ENCODE data around the gene RXRA. TPM values are rescaled to one million over a fixed set of nuclear protein-coding genes. Genes with fewer than 3 reads are reported as not detected.

RXRA gene
- total RNA-seq, 1 donor = 11.2 TPM

GRCh38 chr9:134290603-134291451 is 35.4 kb upstream of the RXRA start:
- no peaks in the 10 kb centered on the region for H3K9me3 ChIP-seq (ENCODE audit: low read depth, low read length)
- H3K4me1 ChIP-seq (ENCODE audit: insufficient read depth, low read length) = no peaks in the 10 kb centered on the region
- H3K27me3 ChIP-seq (ENCODE audit: insufficient read depth, low read length) = no peaks in the 10 kb centered on the region
- no peak overlapping the region for H3K4me3 ChIP-seq (ENCODE audit: low read length)

GRCh38 chr9:134291452-134291881 is 34.8 kb upstream of the RXRA start:
- no peaks in the 10 kb centered on the region for H3K9me3 ChIP-seq (ENCODE audit: low read depth, low read length)
- H3K4me1 ChIP-seq (ENCODE audit: insufficient read depth, low read length) = no peaks in the 10 kb centered on the region
- H3K27me3 ChIP-seq (ENCODE audit: insufficient read depth, low read length) = no peaks in the 10 kb centered on the region
- no peak overlapping the region for H3K4me3 ChIP-seq (ENCODE audit: low read length)

DNA sequence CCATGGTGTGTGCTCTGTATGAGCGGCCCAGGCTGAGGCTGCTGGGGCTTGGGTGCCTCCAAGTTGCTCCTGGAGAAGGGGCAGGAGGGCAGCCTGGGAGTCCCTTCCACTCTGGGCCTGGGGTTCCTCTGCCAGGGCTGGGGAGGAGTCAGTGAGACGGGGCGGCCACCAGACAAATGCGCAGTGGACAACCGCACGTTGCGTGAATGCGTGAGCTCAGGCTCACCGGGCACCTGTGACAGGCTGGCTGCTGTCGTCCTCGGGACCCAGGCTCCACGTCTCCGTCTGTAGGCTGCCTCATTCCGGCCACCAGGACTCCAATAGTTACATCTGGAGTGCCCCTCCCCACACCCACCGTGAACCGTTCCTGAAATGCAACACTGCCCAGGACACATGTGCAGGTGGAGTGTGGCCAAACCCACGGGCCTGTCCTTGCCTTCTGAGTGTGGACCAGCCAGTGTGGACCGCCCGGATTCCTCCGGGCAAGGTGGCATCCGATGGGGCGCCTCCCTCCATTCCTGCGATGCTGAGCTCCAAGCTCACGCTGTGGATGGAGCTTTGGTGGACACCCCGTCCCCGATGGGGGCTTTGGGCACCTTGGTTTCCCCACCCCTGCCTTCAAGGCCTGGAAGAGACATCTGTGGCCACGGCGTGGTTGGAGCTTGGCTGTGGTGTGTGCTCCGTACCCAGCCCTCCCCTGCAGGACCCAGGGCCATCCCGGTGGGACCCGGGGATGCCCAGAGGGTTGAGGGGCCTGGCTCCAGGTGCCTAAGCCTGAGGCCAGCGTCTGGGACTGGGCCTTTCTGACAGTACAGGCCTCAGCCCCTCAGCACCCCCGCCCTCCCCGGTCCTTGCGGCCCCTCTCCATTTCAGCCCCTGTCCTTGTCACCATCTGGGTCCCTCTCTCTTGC is 34.0 kb upstream of the RXRA start:
- Histone ChIP-seq H3K4me1 (ENCODE audit: insufficient read depth, low read length) (no peaks in the 10 kb centered on the region), H3K9me3 (ENCODE audit: low read depth, low read length) (no peaks in the 10 kb centered on the region), H3K27me3 (ENCODE audit: insufficient read depth, low read length) (no peaks in the 10 kb centered on the region), H3K4me3 (ENCODE audit: low read length) (no peak overlapping the region)

DNA sequence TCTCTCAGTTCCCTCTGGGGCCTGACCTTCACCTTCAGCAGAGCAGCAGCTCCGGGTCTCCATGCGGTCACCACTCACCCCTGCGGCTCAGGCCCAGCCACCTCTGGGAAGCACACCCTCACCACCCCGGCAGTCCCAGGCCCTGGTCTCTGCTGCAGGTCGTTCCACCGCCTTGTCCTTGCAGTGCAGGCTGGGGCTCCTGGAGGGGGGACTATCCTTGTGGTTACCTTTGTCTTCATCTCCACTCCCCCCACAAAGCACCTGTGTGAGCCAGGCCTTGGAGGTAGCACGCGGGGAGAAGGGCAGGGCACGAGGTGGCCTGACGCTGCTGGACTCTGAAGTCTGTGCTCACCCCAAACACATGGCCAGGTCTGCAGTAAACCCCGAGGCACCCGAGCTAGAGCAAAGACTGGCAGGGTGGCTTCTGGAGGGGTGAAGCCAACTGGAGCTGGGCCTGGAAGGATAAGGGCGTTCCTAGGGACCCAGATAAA is 33.2 kb upstream of the RXRA start:
- Histone ChIP-seq H3K4me3 (ENCODE audit: low read length) (no peak overlapping the region), H3K4me1 (ENCODE audit: insufficient read depth, low read length) (no peaks in the 10 kb centered on the region), H3K9me3 (ENCODE audit: low read depth, low read length) (no peaks in the 10 kb centered on the region), H3K27me3 (ENCODE audit: insufficient read depth, low read length) (no peaks in the 10 kb centered on the region)

- Histone ChIP-seq H3K4me1 (ENCODE audit: insufficient read depth, low read length) (no peaks in the 10 kb centered on the region), H3K4me3 (ENCODE audit: low read length) (no peak overlapping the region), H3K27me3 (ENCODE audit: insufficient read depth, low read length) (no peaks in the 10 kb centered on the region), H3K9me3 (ENCODE audit: low read depth, low read length) (no peaks in the 10 kb centered on the region)
Observed at GRCh38 chr9:134293611-134294152, 32.6 kb upstream of the RXRA start.

GRCh38 chr9:134294153-134295071 is 31.8 kb upstream of the RXRA start:
- no peaks in the 10 kb centered on the region for H3K9me3 ChIP-seq (ENCODE audit: low read depth, low read length)
- H3K4me3 ChIP-seq (ENCODE audit: low read length) = no peak overlapping the region
- no peaks in the 10 kb centered on the region for H3K4me1 ChIP-seq (ENCODE audit: insufficient read depth, low read length)
- no peaks in the 10 kb centered on the region for H3K27me3 ChIP-seq (ENCODE audit: insufficient read depth, low read length)

GRCh38 chr9:134295101-134295745 is 31.0 kb upstream of the RXRA start:
- H3K4me1 ChIP-seq (ENCODE audit: insufficient read depth, low read length) = no peaks in the 10 kb centered on the region
- H3K4me3 ChIP-seq (ENCODE audit: low read length) = no peak overlapping the region
- H3K9me3 ChIP-seq (ENCODE audit: low read depth, low read length) = no peaks in the 10 kb centered on the region
- no peaks in the 10 kb centered on the region for H3K27me3 ChIP-seq (ENCODE audit: insufficient read depth, low read length)

- H3K9me3 ChIP-seq (ENCODE audit: low read depth, low read length) = no peaks in the 10 kb centered on the region
- no peaks in the 10 kb centered on the region for H3K27me3 ChIP-seq (ENCODE audit: insufficient read depth, low read length)
- no peaks in the 10 kb centered on the region for H3K4me1 ChIP-seq (ENCODE audit: insufficient read depth, low read length)
- H3K4me3 ChIP-seq (ENCODE audit: low read length) = no peak overlapping the region
Observed at GRCh38 chr9:134295746-134296250, 30.5 kb upstream of the RXRA start.

DNA sequence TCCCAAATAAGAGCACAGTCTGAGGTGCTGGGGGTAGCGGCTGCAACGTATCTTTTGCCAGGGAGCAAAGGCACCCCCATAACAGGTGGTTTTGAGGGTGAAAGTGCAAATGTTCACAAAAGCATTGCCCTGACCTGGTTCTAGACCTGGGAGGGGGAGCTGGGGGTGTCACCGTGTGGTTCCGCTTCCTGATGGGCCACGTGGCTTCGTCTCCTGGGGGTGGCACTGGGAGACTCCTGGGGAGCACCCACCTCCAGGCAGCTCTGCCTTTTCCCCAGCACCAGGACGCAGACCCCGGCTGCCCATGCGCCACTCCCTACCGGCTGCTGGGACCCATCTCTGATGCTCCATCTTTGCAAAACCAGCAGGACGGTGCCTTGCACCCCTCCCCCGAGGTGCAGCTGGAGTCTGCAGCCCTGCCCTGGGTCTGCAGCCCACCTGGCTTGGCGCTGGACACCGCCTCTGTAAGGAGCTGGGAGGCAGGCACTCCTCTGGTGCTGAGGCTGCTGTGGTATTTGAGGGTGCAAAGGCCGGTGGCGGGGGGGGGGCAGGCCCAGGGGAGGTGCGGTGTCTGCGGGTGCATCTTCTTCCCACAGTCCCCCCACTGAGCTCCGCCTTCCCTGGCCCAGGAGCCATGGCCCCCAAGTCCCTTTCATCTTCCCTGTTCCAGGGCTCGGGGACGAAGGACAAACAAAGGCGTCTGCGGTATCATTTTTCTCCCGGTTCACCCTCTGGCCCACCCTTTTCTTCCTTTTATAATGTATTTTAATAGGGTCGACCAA is 29.8 kb upstream of the RXRA start:
- Histone ChIP-seq H3K9me3 (ENCODE audit: low read depth, low read length) (no peaks in the 10 kb centered on the region), H3K4me1 (ENCODE audit: insufficient read depth, low read length) (no peaks in the 10 kb centered on the region), H3K4me3 (ENCODE audit: low read length) (no peak overlapping the region), H3K27me3 (ENCODE audit: insufficient read depth, low read length) (no peaks in the 10 kb centered on the region)

GRCh38 chr9:134297083-134297410 is 29.2 kb upstream of the RXRA start:
- Histone ChIP-seq H3K9me3 (ENCODE audit: low read depth, low read length) (no peaks in the 10 kb centered on the region), H3K4me3 (ENCODE audit: low read length) (no peak overlapping the region), H3K27me3 (ENCODE audit: insufficient read depth, low read length) (no peaks in the 10 kb centered on the region), H3K4me1 (ENCODE audit: insufficient read depth, low read length) (no peaks in the 10 kb centered on the region)

DNA sequence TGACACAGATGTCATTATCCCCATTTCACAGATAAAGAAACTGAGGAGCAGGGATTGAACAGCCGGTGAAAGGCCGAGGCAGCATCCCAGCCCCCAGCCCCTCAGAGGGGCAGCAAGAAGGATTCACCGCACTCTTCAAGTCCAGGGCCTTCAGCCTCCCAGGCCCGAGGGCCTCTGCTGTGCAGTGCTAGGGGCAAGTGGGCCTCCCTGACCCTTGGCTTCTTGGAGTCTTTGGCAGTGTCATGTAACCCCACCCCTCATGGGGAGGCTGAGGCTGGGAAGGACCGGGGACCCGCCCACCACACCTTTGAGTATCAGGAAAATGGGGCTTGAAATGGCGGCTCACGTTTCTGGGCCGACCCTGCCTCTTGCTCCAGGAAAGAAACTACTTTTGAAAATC is 28.7 kb upstream of the RXRA start:
- Histone ChIP-seq H3K4me1 (ENCODE audit: insufficient read depth, low read length) (no peaks in the 10 kb centered on the region), H3K27me3 (ENCODE audit: insufficient read depth, low read length) (no peaks in the 10 kb centered on the region), H3K9me3 (ENCODE audit: low read depth, low read length) (no peaks in the 10 kb centered on the region), H3K4me3 (ENCODE audit: low read length) (no peak overlapping the region)

DNA sequence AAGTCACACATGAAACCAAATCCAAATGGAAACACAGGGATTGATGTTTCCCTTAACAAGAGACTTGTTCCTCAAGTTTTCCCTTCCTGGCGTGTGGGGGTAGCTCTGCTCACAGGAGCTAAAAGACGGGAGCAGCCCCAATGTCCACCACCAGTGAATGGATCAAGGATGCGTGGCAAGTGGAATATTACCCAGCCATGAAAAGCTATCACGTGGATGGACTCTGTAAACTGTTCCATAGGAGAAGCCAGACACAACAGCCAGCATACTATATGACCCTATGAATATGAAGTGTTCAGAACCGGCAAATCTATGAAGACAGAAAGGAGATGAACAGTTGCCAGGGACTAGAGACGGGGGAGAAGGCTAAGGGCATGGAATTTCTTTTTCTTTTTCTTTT is 28.3 kb upstream of the RXRA start:
- no peaks in the 10 kb centered on the region for H3K9me3 ChIP-seq (ENCODE audit: low read depth, low read length)
- no peak overlapping the region for H3K4me3 ChIP-seq (ENCODE audit: low read length)
- H3K4me1 ChIP-seq (ENCODE audit: insufficient read depth, low read length) = no peaks in the 10 kb centered on the region
- no peaks in the 10 kb centered on the region for H3K27me3 ChIP-seq (ENCODE audit: insufficient read depth, low read length)

DNA sequence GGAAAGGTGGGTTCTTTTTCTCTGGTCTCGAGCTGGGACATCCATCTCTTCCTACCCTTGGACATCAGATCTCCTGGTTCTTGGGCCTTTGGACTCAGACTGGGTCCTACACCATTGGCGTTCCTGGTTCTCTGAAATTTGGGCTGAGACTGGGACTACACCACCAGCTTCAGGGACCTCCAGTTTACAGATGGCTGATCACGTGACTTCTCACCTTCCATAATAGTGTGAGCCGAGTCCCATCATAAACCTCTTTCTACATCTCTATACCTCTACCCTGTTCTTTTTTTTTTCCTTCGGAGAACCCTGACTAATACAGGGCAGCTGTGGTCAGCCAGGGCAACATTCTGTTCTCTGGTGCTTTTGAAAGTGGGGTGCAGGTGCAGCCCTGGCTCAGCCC is 27.2 kb upstream of the RXRA start:
- Histone ChIP-seq H3K9me3 (ENCODE audit: low read depth, low read length) (no peaks in the 10 kb centered on the region), H3K27me3 (ENCODE audit: insufficient read depth, low read length) (no peaks in the 10 kb centered on the region), H3K4me3 (ENCODE audit: low read length) (no peak overlapping the region), H3K4me1 (ENCODE audit: insufficient read depth, low read length) (no peaks in the 10 kb centered on the region)

Data from mononuclear cell (primary cell).